SK-N-SH treated with all-trans-retinoic acid at 6 μM for 48 hours (cell line): ENCODE results near the gene GLP2R.

Experiments
- GLIS3 ChIP-seq: fragments of 250-450 bp; sonication (Bioruptor Pico); IDR thresholded peaks from 2 replicates; pipeline ENCODE4 v1.5.0; 2020; ENCODE audit warnings: mild to moderate bottlenecking, moderate library complexity
- ISL1 ChIP-seq: fragments of 250-450 bp; sonication (Bioruptor Pico); IDR thresholded peaks from 2 replicates; pipeline ENCODE4 v2.1.2; 2022; ENCODE audit warnings: mild to moderate bottlenecking, moderate library complexity
- ZNF70 ChIP-seq: fragments of 450-650 bp; formaldehyde crosslinking; IDR thresholded peaks from 2 replicates; pipeline ENCODE4 v1.5.0; 2020; ENCODE audit warnings: mild to moderate bottlenecking, moderate library complexity

GRCh38 chr17:9830711-9831110 lies 5.0 kb downstream of the GLP2R start:
- TF ChIP-seq ISL1 (CRISPR knock-in tag): no peak
- no peak for TF ChIP-seq ZNF70 (CRISPR knock-in tag)
- TF ChIP-seq GLIS3 (CRISPR knock-in tag): no peak
